Measurements from ENCODE around the gene SYNPO2L. TPM values are rescaled to one million over a fixed set of nuclear protein-coding genes. Genes with fewer than 3 reads are reported as not detected.

The SYNPO2L gene
- total RNA-seq, 3 donors from 2014 or later: 0.15 TPM; not detected in 2

GRCh38 chr10:73643362-73643761 is 12.5 kb downstream of the SYNPO2L start:
- no peak overlapping the region for H3K27ac ChIP-seq
- no peaks in the 10 kb centered on the region for H3K4me1 ChIP-seq
- DNase-seq (ENCODE audit: low spot score in 2 of 2): no peak
- no peak overlapping the region for H3K4me3 ChIP-seq
- no peaks in the 10 kb centered on the region for H3K9me3 ChIP-seq
- no peaks in the 10 kb centered on the region for H3K27me3 ChIP-seq
- intact Hi-C loops (cut with DNase I; ENCODE audit: low total_unique reads): no loop called here
- no peak for TF ChIP-seq CTCF (IDR thresholded peaks at IDR 0.05)
- TF ChIP-seq POLR2A (IDR thresholded peaks at IDR 0.05): no peak
- no peak for TF ChIP-seq POLR2AphosphoS5 (IDR thresholded peaks at IDR 0.05)
- no peaks in the 10 kb centered on the region for H3K36me3 ChIP-seq

- Histone ChIP-seq H3K36me3 (no peaks in the 10 kb centered on the region), H3K4me1 (no peaks in the 10 kb centered on the region), H3K9me3 (no peaks in the 10 kb centered on the region), H3K27ac (peak within 1 kb of the TSS in 1 of 2 donors; percentile 38), H3K27me3 (no peaks in the 10 kb centered on the region), H3K4me3 (no peak within 1 kb of the TSS)
- DNase-seq (ENCODE audit: low spot score in 2 of 2): no peak
- intact Hi-C loops (cut with DNase I; ENCODE audit: low total_unique reads): no loop called here
- TF ChIP-seq CTCF (IDR thresholded peaks at IDR 0.05) (no peak), POLR2A (IDR thresholded peaks at IDR 0.05) (no peak), POLR2AphosphoS5 (IDR thresholded peaks at IDR 0.05) (no peak)
Observed at GRCh38 chr10:73641328-73642060, 14.3 kb downstream of the SYNPO2L start, which contains the start of gene MYOZ1. MYOZ1 (minus strand) TSS chr10:73641474; CDS start chr10:73640017, 1,457 bp downstream.

- Histone ChIP-seq H3K36me3 (no peaks in the 10 kb centered on the region), H3K4me1 (no peaks in the 10 kb centered on the region), H3K4me3 (no peak overlapping the region), H3K9me3 (no peaks in the 10 kb centered on the region), H3K27me3 (no peaks in the 10 kb centered on the region), H3K27ac (no peak overlapping the region)
- TF ChIP-seq POLR2AphosphoS5 (IDR thresholded peaks at IDR 0.05) (no peak), CTCF (IDR thresholded peaks at IDR 0.05) (no peak), POLR2A (IDR thresholded peaks at IDR 0.05) (no peak)
- intact Hi-C loops (cut with DNase I; ENCODE audit: low total_unique reads): no loop called here
- DNase-seq (ENCODE audit: low spot score in 2 of 2): no peak
Observed at GRCh38 chr10:73639286-73639685, 16.5 kb downstream of the SYNPO2L start.

- no peak overlapping the region for H3K27ac ChIP-seq
- H3K9me3 ChIP-seq: no peaks in the 10 kb centered on the region
- no peaks in the 10 kb centered on the region for H3K4me1 ChIP-seq
- DNase-seq (ENCODE audit: low spot score in 2 of 2): no peak
- TF ChIP-seq POLR2AphosphoS5 (IDR thresholded peaks at IDR 0.05) (no peak), CTCF (IDR thresholded peaks at IDR 0.05) (no peak), POLR2A (IDR thresholded peaks at IDR 0.05) (no peak)
- H3K4me3 ChIP-seq: no peak overlapping the region
- no peaks in the 10 kb centered on the region for H3K36me3 ChIP-seq
- no peaks in the 10 kb centered on the region for H3K27me3 ChIP-seq
- intact Hi-C loops (cut with DNase I; ENCODE audit: low total_unique reads): no loop called here
Observed at GRCh38 chr10:73635781-73636180, 20.0 kb downstream of the SYNPO2L start.

- H3K27ac ChIP-seq: no peak overlapping the region
- no peaks in the 10 kb centered on the region for H3K36me3 ChIP-seq
- peak in 1 of 2 donors; percentile 20 for DNase-seq (ENCODE audit: low spot score in 2 of 2)
- no peak overlapping the region for H3K4me3 ChIP-seq
- H3K4me1 ChIP-seq: no peaks in the 10 kb centered on the region
- intact Hi-C loops (cut with DNase I; ENCODE audit: low total_unique reads): no loop called here
- no peaks in the 10 kb centered on the region for H3K27me3 ChIP-seq
- no peak for TF ChIP-seq POLR2AphosphoS5 (IDR thresholded peaks at IDR 0.05)
- TF ChIP-seq CTCF (IDR thresholded peaks at IDR 0.05): no peak
- TF ChIP-seq POLR2A (IDR thresholded peaks at IDR 0.05): no peak
- no peaks in the 10 kb centered on the region for H3K9me3 ChIP-seq
Observed at GRCh38 chr10:73634421-73634820, 21.4 kb downstream of the SYNPO2L start.
